Activated CD8-positive, alpha-beta T cell treated with anti-CD3 and anti-CD28 coated beads, Interleukin-2, amount 10 ng/mL, durations not matched to agents 7 days and 5 days (primary cell): ENCODE measurements around the gene PIK3CA. TPM values are rescaled to one million over a fixed set of nuclear protein-coding genes. Genes with fewer than 3 reads are reported as not detected.
"Not testable (repeated sequence)": the region's sequence is repeated elsewhere in the genome, so short reads cannot be mapped to it uniquely, and the experiment has no call there.

Experiments used
- ATAC-seq: fragments of 150-1000 bp; cut with Tn5 transposase; one replicate; pipeline ENCODE4 v1.10.0; 2021; ENCODE audit warnings: moderate library complexity
- CTCF ChIA-PET: fragments of 350-600 bp; sonication (Branson Sonifier 250); formaldehyde crosslinking; loops from one replicate; lab custom pipeline; 2021; ENCODE audit warnings: antibody characterized with exemption; lab: Charles Lee
- POLR2A ChIA-PET: fragments of 350-600 bp; sonication (Branson Sonifier 250); formaldehyde crosslinking; loops from one replicate; lab custom pipeline; 2021; ENCODE audit warnings: antibody characterized with exemption; lab: Charles Lee
- DNase-seq: peaks from one replicate; pipeline ENCODE4 v3.0.0-alpha.2; 2020
- H3K27ac Mint-ChIP-seq: one replicate; pipeline ENCODE4 v1.8.0; 2021; ENCODE audit warnings: mild to moderate bottlenecking, mixed read lengths
- H3K27me3 Mint-ChIP-seq: one replicate; pipeline ENCODE4 v1.8.0; 2021; ENCODE audit warnings: low read depth, mixed read lengths
- H3K36me3 Mint-ChIP-seq: one replicate; pipeline ENCODE4 v1.8.0; 2021; ENCODE audit warnings: low read depth, mixed read lengths
- H3K4me1 Mint-ChIP-seq: one replicate; pipeline ENCODE4 v1.8.0; 2021; ENCODE audit warnings: low read depth, mixed read lengths
- H3K4me3 Mint-ChIP-seq: one replicate; pipeline ENCODE4 v1.8.0; 2021; ENCODE audit warnings: mild to moderate bottlenecking, mixed read lengths
- H3K9me3 Mint-ChIP-seq: one replicate; pipeline ENCODE4 v1.8.0; 2022; ENCODE audit warnings: mixed read lengths; ENCODE audit not compliant: insufficient read depth
- total RNA-seq, 2 experiments: library from RNA; stranded (reverse); gene quantifications; one replicate each; pipeline ENCODE4 v1.2.3, GENCODE V29; 2021

PIK3CA gene
- total RNA-seq, 2 experiments from 2014 or later, result 22.3 to 23.9 TPM

GRCh38 chr3:179247289-179248015 is 99.3 kb downstream of the PIK3CA start:
- no peak overlapping the region for H3K27ac Mint-ChIP-seq
- no peaks in the 10 kb centered on the region for H3K4me1 Mint-ChIP-seq
- no peak for ATAC-seq
- no peaks in the 10 kb centered on the region for H3K27me3 Mint-ChIP-seq
- no peak overlapping the region for H3K4me3 Mint-ChIP-seq
- POLR2A ChIA-PET, result no interaction called here
- DNase-seq, result no peak
- no peaks in the 10 kb centered on the region for H3K9me3 Mint-ChIP-seq
- H3K36me3 Mint-ChIP-seq, result peaks cover 3% of the 10 kb centered on the region
- CTCF ChIA-PET, result interaction anchor here (1.2 kb wide), 1 partner anchor 14 kb away, joined by 3 read pairs; no protein-coding TSS in a partner anchor

- H3K9me3 Mint-ChIP-seq, result no peaks in the 10 kb centered on the region
- peaks cover 2% of the 10 kb centered on the region for H3K27me3 Mint-ChIP-seq
- H3K4me1 Mint-ChIP-seq, result no peaks in the 10 kb centered on the region
- H3K27ac Mint-ChIP-seq, result no peak within 1 kb of the TSS
- H3K4me3 Mint-ChIP-seq, result no peak within 1 kb of the TSS
- CTCF ChIA-PET, result no interaction called here
- peaks cover 3% of the 10 kb centered on the region for H3K36me3 Mint-ChIP-seq
- ATAC-seq (no peak), DNase-seq (no peak)
- POLR2A ChIA-PET, result no interaction called here
Observed at GRCh38 chr3:179250803-179251476, 102.8 kb downstream of the PIK3CA start, which contains the start of gene KCNMB3. KCNMB3 (minus strand) TSS chr3:179251114; CDS start chr3:179250990, 124 bp downstream.

- Mint-ChIP-seq H3K27ac (no peak overlapping the region), H3K27me3 (peaks cover 4% of the 10 kb centered on the region), H3K4me1 (peaks cover 22% of the 10 kb centered on the region), H3K36me3 (peaks cover 5% of the 10 kb centered on the region), H3K4me3 (no peak overlapping the region), H3K9me3 (no peaks in the 10 kb centered on the region)
- DNase-seq (no peak), ATAC-seq (no peak)
- ChIA-PET POLR2A (no interaction called here), CTCF (no interaction called here)
Observed at GRCh38 chr3:179256813-179257212, 108.7 kb downstream of the PIK3CA start.

- H3K27ac Mint-ChIP-seq, POLR2A ChIA-PET, DNase-seq, CTCF ChIA-PET, H3K4me3 Mint-ChIP-seq, H3K9me3 Mint-ChIP-seq, ATAC-seq, H3K36me3 Mint-ChIP-seq, H3K27me3 Mint-ChIP-seq: not testable (repeated sequence)
- peaks cover 25% of the 10 kb centered on the region for H3K4me1 Mint-ChIP-seq
Observed at GRCh38 chr3:179257742-179258141, 109.6 kb downstream of the PIK3CA start.

- Mint-ChIP-seq H3K4me3 (no peak overlapping the region), H3K27me3 (peaks cover 4% of the 10 kb centered on the region), H3K27ac (no peak overlapping the region), H3K36me3 (peaks cover 5% of the 10 kb centered on the region), H3K4me1 (peaks cover 25% of the 10 kb centered on the region), H3K9me3 (no peaks in the 10 kb centered on the region)
- DNase-seq, result no peak
- ATAC-seq, result no peak
- ChIA-PET CTCF (no interaction called here), POLR2A (no interaction called here)
Observed at GRCh38 chr3:179258820-179259219, 110.7 kb downstream of the PIK3CA start.

GRCh38 chr3:179259959-179260756 is 112.0 kb downstream of the PIK3CA start:
- Mint-ChIP-seq H3K4me1 (peaks cover 25% of the 10 kb centered on the region), H3K27ac (peak overlapping the region; percentile 7), H3K27me3 (peaks cover 10% of the 10 kb centered on the region), H3K4me3 (peak overlapping the region; percentile 37)
- DNase-seq, ATAC-seq, H3K36me3 Mint-ChIP-seq, H3K9me3 Mint-ChIP-seq, CTCF ChIA-PET: not testable (repeated sequence)
- POLR2A ChIA-PET, result interaction anchor here (0.9 kb wide), 1 partner anchor 189 kb away, joined by 4 read pairs; the partner anchor contains the start of gene ZMAT3

- Mint-ChIP-seq H3K9me3 (no peaks in the 10 kb centered on the region), H3K27me3 (peaks cover 10% of the 10 kb centered on the region), H3K4me1 (peaks cover 30% of the 10 kb centered on the region), H3K27ac (peak overlapping the region; percentile 67), H3K4me3 (peak overlapping the region; percentile 73), H3K36me3 (peaks cover 5% of the 10 kb centered on the region)
- POLR2A ChIA-PET, result interaction anchor here (0.5 to 0.9 kb wide), 3 partner anchors 112 to 1902 kb away, joined by 3 to 4 read pairs (median 4); partner anchors contain the start of gene ZMAT3
- CTCF ChIA-PET, result interaction anchor here (1.4 kb wide), 1 partner anchor 246 kb away, joined by 8 read pairs; no protein-coding TSS in a partner anchor
- DNase-seq (peak; percentile 79), ATAC-seq (peak; percentile 99)
Observed at GRCh38 chr3:179260949-179261765, 113.0 kb downstream of the PIK3CA start.

GRCh38 chr3:179263134-179263533 is 115.0 kb downstream of the PIK3CA start:
- Mint-ChIP-seq H3K4me3 (no peak overlapping the region), H3K36me3 (peaks cover 5% of the 10 kb centered on the region), H3K27me3 (peaks cover 12% of the 10 kb centered on the region), H3K4me1 (peaks cover 30% of the 10 kb centered on the region), H3K27ac (no peak overlapping the region), H3K9me3 (no peaks in the 10 kb centered on the region)
- ChIA-PET POLR2A (no interaction called here), CTCF (no interaction called here)
- DNase-seq (no peak), ATAC-seq (no peak)

- Mint-ChIP-seq H3K27ac (no peak overlapping the region), H3K4me1 (peaks cover 26% of the 10 kb centered on the region), H3K36me3 (peaks cover 5% of the 10 kb centered on the region), H3K27me3 (peaks cover 13% of the 10 kb centered on the region), H3K9me3 (no peaks in the 10 kb centered on the region), H3K4me3 (no peak overlapping the region)
- POLR2A ChIA-PET, result interaction anchor here (1.0 kb wide), 1 partner anchor 59 kb away, joined by 3 read pairs; the partner anchor contains the start of gene ZNF639
- CTCF ChIA-PET, result no interaction called here
- DNase-seq, result no peak
- ATAC-seq, result no peak
Observed at GRCh38 chr3:179264449-179264848, 116.3 kb downstream of the PIK3CA start.

- H3K36me3 Mint-ChIP-seq, result peaks cover 5% of the 10 kb centered on the region
- CTCF ChIA-PET, result interaction anchor here (1.2 to 1.7 kb wide), 3 partner anchors 44 to 117 kb away, joined by 3 to 7 read pairs (median 4); partner anchors contain the start of gene PIK3CA
Observed at GRCh38 chr3:179265092-179265491, 116.9 kb downstream of the PIK3CA start.

More at GRCh38 chr3:179265092-179265491, 116.9 kb downstream of the PIK3CA start:
- Mint-ChIP-seq H3K4me3 (no peak overlapping the region), H3K27me3 (peaks cover 13% of the 10 kb centered on the region), H3K27ac (no peak overlapping the region), H3K4me1 (peaks cover 22% of the 10 kb centered on the region), H3K9me3 (no peaks in the 10 kb centered on the region)
- DNase-seq (no peak), ATAC-seq (no peak)
- POLR2A ChIA-PET, result interaction anchor here (1.0 to 1.3 kb wide), 2 partner anchors 58 to 116 kb away, joined by 3 to 4 read pairs; partner anchors contain the start of gene ZNF639
